ENCODE data around the gene LINC00632.
A peak's percentile ranks its signal among the peaks of the same experiment; 100 is the strongest.
"Not testable (repeated sequence)": the region's sequence is repeated elsewhere in the genome, so short reads cannot be mapped to it uniquely, and the experiment has no call there.

The LINC00632 gene

DNA sequence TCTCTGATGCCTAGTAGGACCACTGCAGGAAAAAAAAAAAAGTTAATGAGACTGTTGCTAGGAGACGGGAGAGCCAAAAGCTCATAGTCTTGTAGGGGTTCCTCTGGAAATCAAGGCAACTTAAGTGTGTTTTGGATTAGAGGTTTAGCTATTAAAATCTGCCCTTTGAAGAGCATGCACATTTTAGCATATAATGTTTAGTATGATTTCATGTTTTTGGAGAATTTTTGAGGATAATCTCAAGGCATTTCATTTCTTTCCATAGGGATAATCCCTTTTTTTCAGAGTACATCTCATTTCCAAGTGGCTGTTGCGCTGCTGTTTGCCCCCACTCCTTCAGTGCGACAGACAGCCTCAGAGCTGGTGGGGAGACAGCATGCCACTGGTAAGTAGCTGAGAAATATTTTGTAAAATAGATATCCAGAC lies at the start of gene LINC00632:
Gene LINC00632 (plus strand): TSS at position 339 of the 426 bp plus-strand sequence.
- DNase-seq = no peak

DNA sequence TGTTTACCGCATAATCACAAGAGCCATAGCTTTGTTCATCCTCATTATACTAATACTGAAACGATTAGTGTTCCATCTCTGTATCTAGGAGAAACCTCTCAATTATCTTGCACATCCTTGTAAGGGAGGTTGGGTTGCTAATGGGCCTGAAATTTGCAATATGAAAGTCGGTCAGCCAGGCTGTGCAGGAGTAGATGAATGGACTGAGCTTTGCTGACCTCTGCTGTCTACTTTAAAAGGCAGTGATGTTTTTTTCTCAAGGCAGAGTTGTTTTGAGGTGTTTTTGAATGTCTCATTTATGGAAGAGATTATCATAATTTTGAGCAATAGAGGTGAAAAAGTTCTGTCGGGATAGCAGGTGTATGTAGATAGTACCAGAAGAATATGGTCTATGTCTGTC lies 47.9 kb upstream of the LINC00632 start:
- no peak for DNase-seq

DNA sequence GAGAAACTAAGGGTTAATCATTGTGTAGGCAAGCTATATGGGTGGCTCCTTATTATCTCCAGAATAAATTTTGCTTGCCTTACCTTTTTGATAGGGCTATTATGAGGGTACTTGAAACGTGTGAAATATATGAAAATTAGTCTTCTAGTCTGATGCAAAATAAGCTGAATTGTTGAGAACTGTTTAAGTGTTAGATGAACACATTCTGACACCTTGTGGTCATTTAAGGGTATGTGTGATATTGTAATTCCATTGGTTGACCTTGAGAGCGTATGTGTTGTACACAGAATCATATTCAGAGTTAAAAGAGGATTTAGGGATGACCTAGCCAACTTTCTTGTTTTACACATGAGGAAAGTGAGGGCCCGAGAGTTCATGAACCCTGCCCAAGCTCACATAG lies 44.6 kb upstream of the LINC00632 start:
- no peak for DNase-seq

DNA sequence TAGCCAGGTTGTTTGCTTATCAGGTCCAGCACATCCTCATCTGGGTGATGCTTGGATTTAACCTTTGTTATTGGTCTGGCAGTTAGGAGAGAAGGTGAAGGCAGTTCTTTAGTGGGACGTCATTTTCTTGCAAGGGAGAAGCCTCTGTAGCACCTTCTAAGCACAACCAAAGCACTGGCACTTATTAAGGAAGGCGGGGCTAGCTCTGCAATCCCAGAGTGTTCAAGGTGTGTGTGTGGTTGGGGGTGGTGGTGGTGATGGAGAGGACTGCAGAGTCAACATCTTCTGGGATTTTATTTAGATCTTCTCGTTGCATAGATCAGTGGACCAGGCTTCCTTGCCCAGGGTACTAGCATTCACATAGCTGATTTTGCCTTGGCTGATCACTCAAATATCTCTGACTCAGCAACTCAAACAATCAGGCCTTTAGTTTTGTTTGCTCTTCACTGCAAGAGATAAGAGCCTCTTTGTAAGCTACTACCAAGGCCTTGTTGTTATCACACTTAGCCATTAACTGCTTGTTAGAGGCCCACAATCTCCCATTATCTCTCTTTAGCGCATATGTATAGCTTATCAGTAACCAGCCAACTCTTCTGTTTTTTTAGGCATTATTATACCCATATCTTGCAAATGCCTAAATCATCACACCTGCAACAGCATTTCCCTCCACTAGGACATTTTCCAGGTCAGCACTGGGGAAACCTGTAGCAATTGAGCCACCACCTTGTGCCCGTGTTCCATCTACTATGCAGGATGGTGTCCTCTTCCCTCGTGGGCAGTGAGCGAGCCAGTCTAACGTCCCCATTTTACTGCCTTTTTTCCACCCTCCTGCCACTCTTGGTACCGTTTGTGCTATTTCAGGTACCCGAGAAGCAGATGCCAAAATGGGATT lies 36.5 kb upstream of the LINC00632 start:
- DNase-seq = no peak

DNA sequence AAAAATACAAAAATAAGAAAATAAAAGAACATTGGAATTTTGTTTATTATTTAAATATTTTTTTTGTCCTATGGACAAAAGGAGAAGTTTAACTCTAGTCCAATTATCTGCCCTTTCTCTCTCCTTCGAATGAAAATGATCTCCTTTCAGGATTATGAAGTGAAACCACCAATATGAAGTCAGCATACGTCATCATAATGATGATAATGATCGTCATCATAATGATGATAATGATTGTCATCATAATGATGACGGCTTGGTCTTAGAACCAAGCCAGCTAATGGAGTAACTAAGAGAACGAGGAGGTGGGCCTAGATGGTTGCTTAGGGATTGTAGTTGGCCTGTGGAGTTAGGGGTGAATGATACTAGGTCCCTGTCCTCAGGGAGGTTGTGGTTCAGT lies 21.9 kb upstream of the LINC00632 start:
- DNase-seq = no peak

DNA sequence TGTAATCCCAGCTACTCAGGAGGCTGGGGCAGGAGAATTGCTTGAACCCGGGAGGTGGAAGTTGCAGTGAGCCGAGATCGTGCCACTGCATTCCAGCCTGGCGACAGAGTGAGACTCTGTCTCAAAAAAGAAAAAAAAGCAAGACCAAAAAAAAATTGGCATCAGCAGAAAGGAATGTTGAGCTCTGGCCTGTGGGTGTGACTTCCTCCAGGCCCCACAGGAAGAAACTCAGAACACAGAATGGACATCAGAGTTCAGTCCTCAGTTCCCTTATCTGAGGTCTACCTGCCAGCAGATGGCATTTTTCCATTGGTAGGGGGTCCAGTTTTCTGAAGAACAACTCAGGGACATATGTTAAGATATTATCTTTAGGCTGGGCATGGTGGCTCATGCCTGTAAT lies 18.0 kb upstream of the LINC00632 start:
- not testable (repeated sequence) for DNase-seq

DNA sequence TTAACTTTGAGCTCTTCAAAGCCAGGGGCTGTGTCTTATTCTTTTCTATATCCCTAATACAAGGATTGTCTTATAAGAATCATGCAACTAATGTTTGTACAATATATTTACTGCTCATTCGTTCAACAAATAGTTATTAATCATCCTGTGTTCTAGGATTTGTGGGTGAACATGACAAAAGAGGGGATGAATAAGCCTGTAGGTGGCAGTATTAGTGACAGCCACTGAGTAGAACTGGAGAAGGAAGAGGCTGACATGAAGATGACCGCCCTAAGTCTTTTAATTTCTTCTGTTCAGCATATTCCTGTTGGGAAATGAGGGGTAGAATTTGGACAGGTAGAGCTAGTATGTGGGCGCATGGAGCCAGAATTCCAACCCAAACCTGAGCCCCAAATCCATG lies 11.9 kb upstream of the LINC00632 start:
- no peak for DNase-seq

DNA sequence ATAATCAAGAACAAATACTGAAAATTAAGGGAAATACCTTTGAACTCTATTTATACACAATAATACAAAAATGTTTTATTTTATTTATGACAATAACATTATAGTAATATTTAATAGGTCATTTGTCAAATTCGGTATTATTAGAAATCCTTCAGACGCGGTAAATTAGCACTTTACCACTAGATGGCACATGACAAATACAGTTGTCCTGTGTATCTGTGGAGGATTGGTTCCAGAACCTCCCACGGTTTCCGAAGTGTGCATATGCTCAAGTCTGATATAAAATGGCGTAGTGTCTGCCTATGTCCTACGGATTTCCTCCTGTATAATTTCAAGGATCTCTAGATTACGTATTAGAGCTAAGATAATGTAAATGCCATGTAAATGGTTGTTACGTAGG lies 8.1 kb upstream of the LINC00632 start:
- DNase-seq = no peak

DNA sequence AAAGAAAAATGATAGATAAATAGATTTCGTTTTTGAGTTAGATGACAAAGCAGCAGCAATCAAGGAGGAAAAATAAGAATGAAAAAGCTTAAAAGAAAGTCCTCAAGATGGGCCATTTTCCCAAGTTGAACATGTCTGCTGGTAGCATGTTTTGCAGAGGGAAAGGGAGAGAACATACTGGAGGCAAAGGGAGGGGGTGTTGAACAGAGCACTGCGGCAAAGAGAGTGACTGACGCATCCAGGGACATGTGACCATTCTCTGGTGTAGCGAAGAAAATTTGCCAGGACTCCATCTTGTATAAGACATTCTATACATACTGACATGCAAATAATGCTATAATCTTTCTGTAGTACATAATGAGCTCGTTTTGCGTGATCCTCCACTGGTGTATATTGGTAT lies 1.2 kb downstream of the LINC00632 start:
- DNase-seq = no peak

DNA sequence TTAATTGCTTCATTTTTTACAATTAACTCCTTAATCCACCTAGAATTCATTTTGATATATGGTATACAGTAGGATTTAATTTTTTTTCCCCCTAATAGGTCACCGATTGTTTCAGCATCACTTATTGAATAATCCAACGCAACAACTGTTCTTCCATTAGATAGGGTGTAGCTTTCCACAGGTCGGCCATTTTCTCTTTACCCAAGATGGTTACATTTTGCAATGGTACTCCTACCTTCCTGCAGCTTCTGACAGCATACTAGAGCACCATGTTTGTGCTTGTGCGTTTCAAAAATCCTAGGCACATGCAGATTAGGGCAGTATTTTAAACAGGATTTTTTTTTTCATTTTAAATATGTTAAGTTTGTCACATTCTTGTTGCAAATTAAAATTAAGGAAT lies 2.3 kb downstream of the LINC00632 start:
- no peak for DNase-seq

DNA sequence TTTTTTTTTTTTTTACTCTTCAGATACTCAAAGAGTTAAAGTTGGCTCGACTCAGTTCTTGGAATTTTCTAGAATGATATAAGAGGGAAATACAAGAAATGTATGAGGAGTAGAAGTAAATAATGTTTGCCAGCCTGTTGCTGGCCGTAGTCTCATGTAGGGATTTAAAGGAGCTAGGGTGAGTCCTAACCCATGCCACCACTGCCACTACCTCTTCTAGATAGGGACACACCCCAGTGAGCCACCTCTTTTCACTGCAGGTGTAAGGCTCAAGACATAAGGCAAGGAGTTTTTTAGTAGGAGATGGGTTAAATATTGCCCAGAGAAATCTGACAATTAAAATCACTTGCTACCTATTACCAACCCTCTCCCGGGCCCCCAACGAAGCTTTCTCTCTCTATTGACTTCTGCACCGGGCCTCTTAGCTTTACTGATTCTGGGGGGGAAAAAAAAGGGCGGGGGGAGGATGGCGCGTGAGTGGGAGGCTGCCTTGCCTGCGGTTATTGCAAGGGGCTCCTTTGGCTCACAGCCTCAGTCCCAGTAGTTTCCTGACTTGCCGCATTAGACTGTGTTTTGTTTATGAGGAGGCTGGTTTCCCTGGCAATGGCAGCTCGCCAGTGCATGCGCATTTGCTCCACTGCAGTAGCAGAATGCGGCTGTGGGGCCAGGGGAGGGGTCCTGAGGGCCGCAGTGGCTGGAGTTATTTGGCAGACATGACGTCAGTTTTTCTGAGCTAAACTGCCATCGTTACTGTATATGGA lies 3.0 kb downstream of the LINC00632 start:
- DNase-seq = peak; percentile 3

DNA sequence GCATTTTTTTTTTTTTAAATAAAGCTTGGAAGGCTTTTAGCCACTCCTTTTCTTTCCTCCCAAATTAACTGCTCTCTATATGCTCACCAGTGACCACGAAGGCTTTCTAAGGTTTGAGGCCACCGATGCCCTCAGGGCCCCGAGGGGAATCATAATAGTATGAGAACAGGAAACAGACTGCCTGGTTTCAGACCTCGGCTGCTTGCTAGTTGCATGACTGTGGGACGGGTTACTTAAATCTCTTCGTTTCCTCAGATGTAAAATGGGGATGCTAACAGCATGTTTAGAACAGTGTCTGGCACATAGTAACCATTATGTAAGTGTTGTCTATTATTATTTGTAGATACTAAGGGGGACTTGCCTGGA lies 3.6 kb downstream of the LINC00632 start:
- DNase-seq = no peak

DNA sequence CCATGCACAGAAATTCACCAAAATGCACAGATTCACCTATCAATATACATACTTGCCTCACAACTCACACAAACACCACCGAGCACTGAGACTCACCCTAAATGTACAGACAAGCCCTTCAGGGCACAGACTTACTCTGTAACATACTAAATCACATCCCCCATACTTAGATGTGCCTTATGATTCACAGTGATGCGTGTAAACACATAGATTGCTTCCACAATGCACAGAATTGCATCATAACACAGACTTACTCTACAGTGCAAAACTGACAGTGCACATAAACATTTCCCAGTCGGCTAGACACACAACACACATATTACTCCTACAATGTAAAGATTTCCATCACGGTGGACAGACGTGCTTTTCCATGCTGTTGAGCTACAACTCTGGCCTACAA lies 6.2 kb downstream of the LINC00632 start:
- DNase-seq = no peak

DNA sequence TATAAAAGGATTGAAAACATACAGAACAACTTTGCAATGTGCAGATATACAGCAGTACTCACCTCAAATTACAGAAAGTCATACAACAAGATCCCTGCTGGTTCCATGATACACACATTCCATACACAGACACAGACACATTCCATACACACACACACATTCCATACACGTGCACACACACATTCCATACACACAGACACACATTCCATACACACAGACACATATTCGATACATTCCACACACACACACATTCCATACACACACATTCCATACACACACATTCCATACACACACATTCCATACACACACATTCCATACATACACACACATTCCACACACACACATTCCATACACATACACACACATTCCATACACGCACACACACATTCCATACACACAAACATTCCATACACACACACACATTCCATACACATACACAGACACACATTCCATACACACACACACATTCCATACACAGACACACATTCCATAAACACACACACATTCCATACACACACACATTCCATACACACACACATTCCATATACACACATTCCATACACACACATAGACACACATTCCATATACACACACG lies 13.7 kb downstream of the LINC00632 start:
- no peak for DNase-seq

DNA sequence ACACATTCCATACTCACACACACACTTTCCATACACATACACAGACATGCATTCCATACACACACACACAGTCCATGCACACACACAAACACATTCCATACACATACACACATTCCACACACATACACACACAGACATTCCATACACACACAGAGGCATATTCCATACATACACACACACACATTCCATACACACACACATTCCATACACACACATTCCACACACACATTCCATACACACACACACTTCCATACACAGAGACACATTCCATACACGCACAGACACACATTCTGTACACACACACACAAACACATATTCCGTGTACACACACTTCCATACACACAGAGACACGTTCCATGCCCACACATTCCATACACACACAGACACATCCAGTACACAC lies 14.8 kb downstream of the LINC00632 start:
- no peak for DNase-seq

DNA sequence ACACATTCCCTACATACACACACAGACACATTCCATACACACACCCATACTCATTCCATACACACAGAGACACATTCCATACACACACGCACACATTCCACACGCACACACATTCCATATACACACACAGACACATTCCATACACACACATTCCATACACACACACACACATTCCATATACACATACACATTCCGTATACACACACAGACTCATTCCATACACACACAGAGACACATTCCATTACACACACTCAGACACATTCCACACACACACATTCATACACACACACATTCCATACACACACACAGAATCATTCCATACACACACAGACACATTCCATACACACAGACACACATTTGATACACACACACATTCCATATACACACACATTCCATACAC lies 15.2 kb downstream of the LINC00632 start:
- no peak for DNase-seq

DNA sequence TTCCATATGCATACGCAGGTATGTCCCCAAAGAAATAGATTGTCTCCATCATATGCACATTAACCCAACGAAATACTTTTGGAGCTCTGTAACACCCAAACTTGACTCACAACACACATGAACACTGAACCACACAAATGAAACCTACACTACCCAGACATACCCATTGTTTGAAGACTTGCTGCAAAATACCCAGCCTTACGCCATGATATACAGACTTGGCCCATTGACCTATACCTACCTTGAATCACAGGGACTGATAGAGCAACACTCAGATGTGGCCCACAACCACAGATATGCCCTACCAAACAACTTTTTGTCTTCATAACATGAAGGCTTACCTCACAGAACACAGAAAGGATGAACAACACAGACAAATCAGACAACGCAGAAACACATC lies 15.9 kb downstream of the LINC00632 start:
- DNase-seq = no peak

DNA sequence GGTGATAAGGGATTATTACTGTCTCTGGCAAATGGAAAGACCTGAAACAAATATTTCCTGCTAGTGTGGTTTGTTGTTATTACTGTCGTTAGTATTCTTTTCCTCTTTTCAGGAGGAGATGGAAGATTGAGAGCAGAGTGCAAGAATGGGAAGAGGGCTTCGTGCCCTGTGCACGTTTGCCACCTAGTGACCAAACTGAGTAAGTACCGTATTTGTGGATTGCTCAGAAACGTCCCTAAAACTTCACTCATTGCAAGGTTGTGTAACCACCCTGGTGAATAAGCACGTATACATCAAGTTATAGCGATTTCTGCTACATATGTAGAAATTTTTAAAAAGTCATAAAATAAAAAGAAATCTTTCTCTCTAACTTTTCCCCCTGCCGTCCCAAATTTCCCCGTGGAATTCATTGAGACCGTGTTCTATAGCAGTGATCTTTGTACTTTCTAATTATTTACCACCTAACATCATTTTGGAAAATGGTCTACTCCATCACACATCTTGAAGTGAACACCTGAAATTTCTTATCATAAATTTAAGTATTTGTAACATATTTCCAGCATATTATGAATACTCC lies 24.3 kb downstream of the LINC00632 start:
- no peak for DNase-seq

DNA sequence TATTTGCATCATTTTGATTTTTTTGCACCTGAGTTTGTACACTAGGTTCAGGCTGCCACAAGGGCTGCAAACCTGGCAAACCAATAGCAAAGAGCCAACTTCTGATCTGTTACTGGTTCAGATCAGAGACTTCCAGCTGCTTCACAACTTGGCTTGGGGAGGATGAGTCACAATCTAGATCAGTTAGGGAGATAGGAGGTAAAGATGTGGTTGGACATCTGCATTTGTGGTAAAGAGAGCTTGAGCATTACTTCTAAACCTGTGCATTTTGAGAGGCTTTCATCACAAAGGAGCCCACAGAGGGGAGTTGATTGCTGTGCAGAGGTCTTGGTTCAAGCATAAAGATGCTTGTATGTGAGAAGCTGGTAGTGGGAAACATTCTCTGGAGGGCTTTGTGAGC lies 34.5 kb downstream of the LINC00632 start:
- no peak for DNase-seq

DNA sequence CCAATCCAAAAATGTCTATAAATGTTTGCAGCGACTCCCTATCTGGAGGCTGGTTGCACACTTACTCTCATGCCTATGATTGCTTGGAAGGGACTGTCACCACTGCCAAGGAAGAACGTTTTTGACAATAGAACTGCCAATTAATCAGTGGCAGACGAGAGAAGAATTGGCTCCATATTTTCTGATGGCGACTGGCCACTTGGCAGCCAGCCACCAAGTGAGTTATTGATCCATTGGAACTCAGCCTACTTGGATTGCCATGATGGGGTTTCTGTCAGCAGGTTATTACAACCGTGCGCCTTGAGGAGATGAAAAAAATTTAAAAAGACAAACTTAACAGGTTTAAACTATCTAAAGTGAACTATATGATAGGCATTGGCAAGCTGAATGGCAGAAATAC lies 47.4 kb downstream of the LINC00632 start:
- no peak for DNase-seq

DNA sequence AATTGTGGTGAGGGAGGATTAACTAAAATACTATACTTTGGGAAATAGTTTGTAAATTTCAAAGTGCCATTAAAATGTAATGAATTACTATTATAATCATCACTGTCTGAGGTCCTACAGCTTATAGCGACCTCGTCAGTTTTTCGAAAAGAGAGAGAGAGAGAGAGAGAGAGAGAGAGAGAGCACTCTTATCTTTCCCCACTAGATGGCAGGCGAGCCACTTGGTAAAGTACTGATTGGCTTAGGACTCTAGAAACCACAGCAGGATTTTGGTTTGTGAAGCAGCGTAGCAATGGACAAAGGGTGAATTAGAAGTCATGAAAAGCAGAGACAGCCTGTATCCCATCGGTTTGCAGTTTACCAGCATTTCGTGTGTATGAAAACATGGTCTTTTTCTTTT lies 52.5 kb downstream of the LINC00632 start:
- no peak for DNase-seq

DNA sequence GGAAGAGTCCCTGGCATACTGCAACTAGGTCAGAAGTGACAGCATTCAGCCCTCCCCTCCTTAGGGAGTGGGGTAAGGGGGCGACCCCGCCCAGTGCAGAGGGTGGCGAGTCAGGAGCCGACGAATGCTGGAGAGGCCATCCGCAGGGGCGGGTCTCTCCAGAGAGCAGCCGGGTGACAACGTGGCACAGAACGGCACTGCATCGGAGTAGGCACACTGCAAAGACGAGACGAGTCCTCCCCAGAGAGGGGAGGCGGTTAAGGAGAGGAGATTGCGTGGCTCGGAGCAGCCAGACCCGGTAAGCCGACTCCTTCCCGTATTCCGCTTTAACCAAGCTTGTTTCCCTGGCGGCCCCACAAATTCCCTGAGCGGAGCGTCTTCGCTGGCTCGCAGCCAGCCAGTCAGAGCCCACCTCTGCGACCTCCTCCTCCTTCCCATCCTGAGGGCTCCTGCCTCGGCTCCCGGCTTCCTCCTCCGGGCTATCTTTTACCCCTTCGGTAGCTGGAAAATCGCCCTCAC lies 54.9 kb downstream of the LINC00632 start:
- no peak for DNase-seq

DNA sequence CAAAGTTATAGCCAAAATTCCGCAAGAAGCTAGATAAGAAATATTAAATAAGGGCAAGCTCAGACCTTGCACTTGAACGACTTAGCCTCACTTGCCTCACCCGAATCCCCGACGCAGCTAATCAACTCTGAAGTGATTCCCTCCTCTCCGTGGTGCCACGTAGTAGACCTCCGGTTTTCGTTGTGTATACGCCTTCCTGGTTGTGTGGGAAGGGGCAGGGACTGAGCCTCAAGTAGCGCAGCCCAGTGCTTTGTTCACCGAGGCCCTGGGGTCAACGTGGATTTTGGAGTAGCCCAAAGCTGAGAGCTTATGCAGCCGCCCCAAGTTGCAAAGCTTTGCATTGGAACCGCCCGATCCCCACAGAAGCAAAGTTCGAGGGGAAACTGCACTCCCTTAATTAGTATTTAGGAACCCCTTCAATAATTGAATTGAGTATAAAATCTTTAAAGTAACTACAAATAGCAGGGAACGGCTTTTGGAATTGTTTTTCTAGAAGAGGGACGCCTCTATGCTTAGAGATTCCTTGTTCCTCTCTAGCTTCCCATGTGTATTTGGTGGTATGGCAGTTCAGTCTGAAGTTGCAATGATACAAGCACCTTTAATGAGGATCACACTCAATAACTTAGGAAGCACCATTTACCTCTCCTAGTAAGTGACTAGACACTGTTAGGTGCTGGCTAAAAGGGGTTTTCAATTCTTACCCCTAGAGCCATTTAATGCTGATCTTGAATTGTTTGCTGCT lies 55.7 kb downstream of the LINC00632 start:
- no peak for DNase-seq

All from stimulated activated naive CD4-positive, alpha-beta T cell treated with Interleukin-2 at 50 U/mL for 16 hours (primary cell).